Retinal pigment epithelial cell (primary cell): ENCODE results near the gene DHRSX.
"Not testable (repeated sequence)": the region's sequence is repeated elsewhere in the genome, so short reads cannot be mapped to it uniquely, and the experiment has no call there.

Source experiments
- DNase-seq: peaks from one replicate; pipeline ENCODE4 v3.0.0-alpha.2; 2010; ENCODE audit warnings: low read depth
- H3K4me3 ChIP-seq: 2 replicates; pipeline ENCODE4 v1.5.1; 2011; ENCODE audit warnings: mild to moderate bottlenecking, low read length, control low read depth, moderate library complexity
- CTCF ChIP-seq: conservative IDR thresholded peaks from 2 replicates; pipeline ENCODE4 v1.5.1; 2011; ENCODE audit warnings: low read depth, low read length, control low read depth, inconsistent platforms

Gene DHRSX

GRCh38 chrX:2462074-2462473 is 38.7 kb downstream of the DHRSX start:
- TF ChIP-seq CTCF: no peak
- DNase-seq: no peak
- H3K4me3 ChIP-seq: no peak overlapping the region

- DNase-seq: no peak
- TF ChIP-seq CTCF: no peak
- no peak overlapping the region for H3K4me3 ChIP-seq
These were observed 39.1 kb downstream of the DHRSX start for GRCh38 chrX:2461711-2462016.

GRCh38 chrX:2460821-2461710 is 39.7 kb downstream of the DHRSX start:
- not testable (repeated sequence) for H3K4me3 ChIP-seq, DNase-seq

- H3K4me3 ChIP-seq, DNase-seq: not testable (repeated sequence)
These were observed 40.7 kb downstream of the DHRSX start for GRCh38 chrX:2460048-2460447.

- no peak for TF ChIP-seq CTCF
- H3K4me3 ChIP-seq: no peak overlapping the region
- DNase-seq: no peak
These were observed 42.5 kb downstream of the DHRSX start for GRCh38 chrX:2458309-2458708.

- TF ChIP-seq CTCF: no peak
- no peak for DNase-seq
- H3K4me3 ChIP-seq: no peak overlapping the region
These were observed 43.3 kb downstream of the DHRSX start for GRCh38 chrX:2457289-2458133.

- H3K4me3 ChIP-seq, DNase-seq: not testable (repeated sequence)
These were observed 44.7 kb downstream of the DHRSX start for GRCh38 chrX:2456091-2456490.

- not testable (repeated sequence) for DNase-seq, H3K4me3 ChIP-seq
These were observed 46.2 kb downstream of the DHRSX start for GRCh38 chrX:2454620-2455019.

- no peak for DNase-seq
- H3K4me3 ChIP-seq: no peak overlapping the region
- no peak for TF ChIP-seq CTCF
These were observed 48.0 kb downstream of the DHRSX start for GRCh38 chrX:2452799-2453198.
